Keratinocyte (primary cell): ENCODE measurements around the gene KLHDC3. TPM values are rescaled to one million over a fixed set of nuclear protein-coding genes. Genes with fewer than 3 reads are reported as not detected.
A peak's percentile ranks its signal among the peaks of the same experiment; 100 is the strongest.

ENCODE experiments used
- DNase-seq: peaks from one replicate; pipeline ENCODE4 v3.0.0-alpha.2; 2011; ENCODE audit warnings: low read depth, missing footprints, low spot score
- FAIRE-seq: peaks from 2 replicates; lab custom pipeline; 2011; peaks lifted over from hg19 to GRCh38; lab: Jason Lieb, UNC
- H2AFZ ChIP-seq: 2 replicates; pipeline ENCODE4 v1.6.0; 2012; ENCODE audit warnings: low read length, control low read depth, inconsistent platforms; ENCODE audit not compliant: control insufficient read depth
- H3K27ac ChIP-seq: 2 replicates; pipeline ENCODE4 v1.5.1; 2011; ENCODE audit warnings: low read length; ENCODE audit not compliant: control insufficient read depth, insufficient read depth
- H3K27me3 ChIP-seq: 3 replicates; pipeline ENCODE4 v1.6.0; 2011; ENCODE audit warnings: low read length; ENCODE audit not compliant: control insufficient read depth, insufficient read depth; ENCODE audit errors: extremely low read depth
- H3K36me3 ChIP-seq, 2 experiments: 2 replicates in 1 of 2; 3 replicates in 1 of 2; pipeline ENCODE4 v1.5.1; 2011; ENCODE audit warnings: low read length in 2 of 2, mild to moderate bottlenecking in 1 of 2; ENCODE audit not compliant: control insufficient read depth in 2 of 2, insufficient read depth in 2 of 2; ENCODE audit errors: extremely low read depth in 1 of 2
- H3K4me1 ChIP-seq: 3 replicates; pipeline ENCODE4 v1.5.1; 2011; ENCODE audit warnings: low read length; ENCODE audit not compliant: control insufficient read depth, insufficient read depth; ENCODE audit errors: extremely low read depth
- H3K4me2 ChIP-seq: 3 replicates; pipeline ENCODE4 v1.6.0; 2011; ENCODE audit warnings: low read depth, low read length; ENCODE audit not compliant: control insufficient read depth, insufficient read depth; ENCODE audit errors: extremely low read depth
- H3K4me3 ChIP-seq, 3 experiments: fragments of 200-600 bp in 1 of 3; sonication (generic) in 1 of 3; 2 replicates in 2 of 3; 3 replicates in 1 of 3; pipeline ENCODE4 v1.5.1; 2011 to 2016; ENCODE audit warnings: low read length in 3 of 3, mild to moderate bottlenecking in 3 of 3, control low read depth in 2 of 3, inconsistent platforms in 1 of 3, low read depth in 1 of 3, mixed read lengths in 1 of 3, mixed run types in 1 of 3, moderate library complexity in 1 of 3; ENCODE audit not compliant: control insufficient read depth in 2 of 3, insufficient read depth in 2 of 3; ENCODE audit errors: extremely low read depth in 1 of 3
- H3K79me2 ChIP-seq: 2 replicates; pipeline ENCODE4 v1.6.0; 2012; ENCODE audit warnings: low read length; ENCODE audit not compliant: control insufficient read depth, insufficient read depth
- H3K9ac ChIP-seq: 3 replicates; pipeline ENCODE4 v1.6.0; 2011; ENCODE audit warnings: low read length; ENCODE audit not compliant: control insufficient read depth, insufficient read depth; ENCODE audit errors: extremely low read depth
- H3K9me1 ChIP-seq: 3 replicates; pipeline ENCODE4 v1.6.0; 2011; ENCODE audit warnings: low read length; ENCODE audit not compliant: control insufficient read depth, insufficient read depth; ENCODE audit errors: extremely low read depth
- H3K9me3 ChIP-seq: 2 replicates; pipeline ENCODE4 v1.5.1; 2012; ENCODE audit warnings: low read depth, low read length; ENCODE audit not compliant: control insufficient read depth
- H4K20me1 ChIP-seq: 3 replicates; pipeline ENCODE4 v1.6.0; 2011; ENCODE audit warnings: low read length; ENCODE audit not compliant: control insufficient read depth, insufficient read depth; ENCODE audit errors: extremely low read depth
- EZH2 ChIP-seq: IDR thresholded peaks from one replicate; pipeline ENCODE4 v1.6.1; 2012; ENCODE audit warnings: inconsistent platforms, mild to moderate bottlenecking, low read length, moderate library complexity
- dilution Hi-C: fragments of 300-500 bp; cut with MboI; formaldehyde crosslinking; loops from one replicate; pipeline ENCODE4 v1.7.0; 2020; ENCODE audit warnings: low sequenced_read_pairs; ENCODE audit not compliant: extremely low pct_ligation_motif_present
- polyA plus RNA-seq, 5 experiments: library from polyadenylated mRNA; depleted of rRNA in 3 of 5; stranded (reverse) in 3 of 5; stranded (forward) in 1 of 5; unstranded in 1 of 5; fragments of >200 nt; gene quantifications; 1 replicate in 1 of 5; 2 replicates in 3 of 5; 3 replicates in 1 of 5; pipeline versions ENCODE4 v1.2.1 to v1.2.3, GENCODE V29; 2011 to 2012; ENCODE audit warnings: missing spikeins in 2 of 5, low read depth in 1 of 5, low replicate concordance in 1 of 5
- TF ChIP-seq, protein P1 (sequence below), 3 experiments: IDR thresholded peaks in 1 of 3; conservative IDR thresholded peaks in 1 of 3; optimal IDR thresholded peaks in 1 of 3; 2 replicates in 2 of 3; 3 replicates in 1 of 3; pipeline versions ENCODE3 to v1.5.1; 2011; ENCODE audit warnings: low read length in 3 of 3, mild to moderate bottlenecking in 3 of 3, moderate library complexity in 2 of 3, control low read depth in 1 of 3, inconsistent platforms in 1 of 3; ENCODE audit not compliant: insufficient read depth in 2 of 3; ENCODE audit errors: extremely low read depth in 1 of 3

KLHDC3 gene
- polyA plus RNA-seq, 1 donor (not counting 4 experiments of a cell fraction or from before 2014, with no cell fraction given) = 24.8 TPM

GRCh38 chr6:42978839-42979522, 35.1 kb upstream of the KLHDC3 start, which contains the start of gene PEX6:
PEX6 (minus strand) TSS chr6:42979181; CDS start chr6:42979150, 31 bp downstream.
- Histone ChIP-seq H3K4me2 (peak within 1 kb of the TSS; percentile 99), H3K27me3 (no peaks in the 10 kb centered on the region), H3K36me3 (peaks cover 0 to 2% of the 10 kb centered on the region in 2 experiments), H3K9me1 (no peaks in the 10 kb centered on the region), H3K9me3 (no peaks in the 10 kb centered on the region), H2AFZ (peak within 1 kb of the TSS; percentile 97), H4K20me1 (no peaks in the 10 kb centered on the region), H3K27ac (peak within 1 kb of the TSS; percentile 81), H3K4me1 (peaks cover 32% of the 10 kb centered on the region), H3K9ac (peak within 1 kb of the TSS; percentile 87), H3K79me2 (peaks cover 20% of the 10 kb centered on the region), H3K4me3 (peak within 1 kb of the TSS; percentile 69 to 93 (median 93))
- dilution Hi-C loops = no loop called here
- FAIRE-seq (peak; percentile 75), DNase-seq (peak; percentile 42)
- TF ChIP-seq, protein P1, sequence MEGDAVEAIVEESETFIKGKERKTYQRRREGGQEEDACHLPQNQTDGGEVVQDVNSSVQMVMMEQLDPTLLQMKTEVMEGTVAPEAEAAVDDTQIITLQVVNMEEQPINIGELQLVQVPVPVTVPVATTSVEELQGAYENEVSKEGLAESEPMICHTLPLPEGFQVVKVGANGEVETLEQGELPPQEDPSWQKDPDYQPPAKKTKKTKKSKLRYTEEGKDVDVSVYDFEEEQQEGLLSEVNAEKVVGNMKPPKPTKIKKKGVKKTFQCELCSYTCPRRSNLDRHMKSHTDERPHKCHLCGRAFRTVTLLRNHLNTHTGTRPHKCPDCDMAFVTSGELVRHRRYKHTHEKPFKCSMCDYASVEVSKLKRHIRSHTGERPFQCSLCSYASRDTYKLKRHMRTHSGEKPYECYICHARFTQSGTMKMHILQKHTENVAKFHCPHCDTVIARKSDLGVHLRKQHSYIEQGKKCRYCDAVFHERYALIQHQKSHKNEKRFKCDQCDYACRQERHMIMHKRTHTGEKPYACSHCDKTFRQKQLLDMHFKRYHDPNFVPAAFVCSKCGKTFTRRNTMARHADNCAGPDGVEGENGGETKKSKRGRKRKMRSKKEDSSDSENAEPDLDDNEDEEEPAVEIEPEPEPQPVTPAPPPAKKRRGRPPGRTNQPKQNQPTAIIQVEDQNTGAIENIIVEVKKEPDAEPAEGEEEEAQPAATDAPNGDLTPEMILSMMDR (optimal IDR thresholded peaks at IDR 0.05 in 1 of 3, IDR thresholded peaks at IDR 0.05 in 1 of 3, conservative IDR thresholded peaks at IDR 0.05 in 1 of 3; ENCODE audit: extremely low read depth in 1 of 3, insufficient read depth in 2 of 3, low read length in 3 of 3) = peak in 1 of 3 experiments; percentile 1
- TF ChIP-seq EZH2 = no peak

- FAIRE-seq = peak; percentile 9
Measured at GRCh38 chr6:42979523-42980177, 34.4 kb upstream of the KLHDC3 start.

More at GRCh38 chr6:42979523-42980177, 34.4 kb upstream of the KLHDC3 start:
- H3K9ac ChIP-seq = peak overlapping the region; percentile 87
- H3K27me3 ChIP-seq = no peaks in the 10 kb centered on the region
- TF ChIP-seq, protein P1 (optimal IDR thresholded peaks at IDR 0.05 in 1 of 3, IDR thresholded peaks at IDR 0.05 in 1 of 3, conservative IDR thresholded peaks at IDR 0.05 in 1 of 3; ENCODE audit: extremely low read depth in 1 of 3, insufficient read depth in 2 of 3, low read length in 3 of 3) = no peak
- no peak for TF ChIP-seq EZH2
- no peaks in the 10 kb centered on the region for H3K9me3 ChIP-seq
- H2AFZ ChIP-seq = peak overlapping the region; percentile 97
- peak overlapping the region; percentile 99 for H3K4me2 ChIP-seq
- no peak for DNase-seq
- H3K27ac ChIP-seq = peak overlapping the region; percentile 81
- no peaks in the 10 kb centered on the region for H3K36me3 ChIP-seq
- H4K20me1 ChIP-seq = no peaks in the 10 kb centered on the region
- peak overlapping the region; percentile 69 to 93 (median 93) for H3K4me3 ChIP-seq
- dilution Hi-C loops = no loop called here
- H3K9me1 ChIP-seq = no peaks in the 10 kb centered on the region
- peaks cover 20% of the 10 kb centered on the region for H3K79me2 ChIP-seq
- peaks cover 31% of the 10 kb centered on the region for H3K4me1 ChIP-seq
